Stomach (tissue), 9 donors: Measurements from ENCODE around the gene KCNG3. TPM values are rescaled to one million over a fixed set of nuclear protein-coding genes. Genes with fewer than 3 reads are reported as not detected.

Experiments
- DNase-seq, 2 donors: peaks; one replicate each; pipeline versions ENCODE4 v3.0.0 to v3.0.0-alpha.2; 2013 to 2019
- H3K27ac ChIP-seq, 5 donors: fragments of 200-600 bp in 4 of 5; sonication (generic) in 4 of 5; one replicate each; pipeline ENCODE4 v1.5.1; 2013 to 2019; ENCODE audit warnings: mild to moderate bottlenecking in 1 of 5, moderate library complexity in 1 of 5
- H3K27me3 ChIP-seq, 3 donors: fragments of 200-600 bp; sonication (generic); one replicate each; pipeline ENCODE4 v1.5.1; 2017 to 2019; ENCODE audit warnings: mixed run types in 1 of 3
- H3K36me3 ChIP-seq, 4 donors: fragments of 200-600 bp; sonication (generic); 1 replicate in 3 of 4; 2 replicates in 1 of 4; pipeline ENCODE4 v1.5.1; 2016 to 2019
- H3K4me1 ChIP-seq, 4 donors: fragments of 200-600 bp; sonication (generic); one replicate each; pipeline ENCODE4 v1.5.1; 2016 to 2019
- H3K4me3 ChIP-seq, 4 donors: fragments of 200-600 bp; sonication (generic) in 3 of 4; one replicate each; pipeline ENCODE4 v1.5.1; 2016 to 2019; ENCODE audit warnings: mild to moderate bottlenecking in 1 of 4
- H3K9me3 ChIP-seq, 4 donors: fragments of 200-600 bp; sonication (generic); one replicate each; pipeline ENCODE4 v1.5.1; 2016 to 2019
- CTCF ChIP-seq, 7 experiments: fragments of 450-650 bp in 4 of 7; fragments of 200-600 bp in 3 of 7; sonication (generic) in 3 of 7; IDR thresholded peaks; one replicate each; pipeline ENCODE4 v1.5.1; 2016 to 2019; ENCODE audit warnings: antibody characterized with exemption in 7 of 7, control low read depth in 2 of 7, mild to moderate bottlenecking in 1 of 7
- EP300 ChIP-seq: sonication (generic); formaldehyde crosslinking; IDR thresholded peaks from one replicate; pipeline ENCODE4 v1.6.1; 2017; ENCODE audit warnings: antibody characterized with exemption
- POLR2A ChIP-seq, 4 donors: fragments of 450-650 bp; IDR thresholded peaks; one replicate each; pipeline ENCODE4 v1.6.1; 2016; ENCODE audit warnings: antibody characterized with exemption in 4 of 4, control low read depth in 2 of 4, mild to moderate bottlenecking in 1 of 4, moderate library complexity in 1 of 4
- POLR2AphosphoS5 ChIP-seq, 3 donors: sonication (generic); formaldehyde crosslinking; IDR thresholded peaks; one replicate each; pipeline ENCODE4 v1.6.1; 2016; ENCODE audit warnings: antibody characterized with exemption in 3 of 3
- WGBS, 5 donors: extraction: QIAGEN DNeasy Blood & Tissue Kit in 3 of 5; methylation state at CpG; one replicate each; pipeline versions ENCODE4 v1.1.5 to v1.1.7; 2013 to 2018; 5-methylcytosine and 5-hydroxymethylcytosine counted together
- intact Hi-C: fragments of 100-400 bp; cut with DNase I; formaldehyde crosslinking; loops from one replicate; pipeline ENCODE4 v1.15.1; 2023; ENCODE audit warnings: low total_unique reads
- polyA plus RNA-seq, 3 donors: library from polyadenylated mRNA; stranded (reverse); fragments of 200-250 nt; gene quantifications; one replicate each; pipeline ENCODE4 v1.2.3, GENCODE V29; 2013
- total RNA-seq, 5 donors: library from RNA; depleted of rRNA; stranded (reverse); fragments of >200 nt; gene quantifications; one replicate each; pipeline versions ENCODE4 v1.1.0 to v1.2.3, GENCODE V29; 2014 to 2016
- donor health status: healthy with polysubstance abuse.
- donor health status: Bipolar disorder and iron deficiency.
- donor health status: healthy.

Gene KCNG3
- total and polyA plus RNA-seq, 8 donors = 0.43 to 55.3 (median 1.5) TPM; not detected in 5

DNA sequence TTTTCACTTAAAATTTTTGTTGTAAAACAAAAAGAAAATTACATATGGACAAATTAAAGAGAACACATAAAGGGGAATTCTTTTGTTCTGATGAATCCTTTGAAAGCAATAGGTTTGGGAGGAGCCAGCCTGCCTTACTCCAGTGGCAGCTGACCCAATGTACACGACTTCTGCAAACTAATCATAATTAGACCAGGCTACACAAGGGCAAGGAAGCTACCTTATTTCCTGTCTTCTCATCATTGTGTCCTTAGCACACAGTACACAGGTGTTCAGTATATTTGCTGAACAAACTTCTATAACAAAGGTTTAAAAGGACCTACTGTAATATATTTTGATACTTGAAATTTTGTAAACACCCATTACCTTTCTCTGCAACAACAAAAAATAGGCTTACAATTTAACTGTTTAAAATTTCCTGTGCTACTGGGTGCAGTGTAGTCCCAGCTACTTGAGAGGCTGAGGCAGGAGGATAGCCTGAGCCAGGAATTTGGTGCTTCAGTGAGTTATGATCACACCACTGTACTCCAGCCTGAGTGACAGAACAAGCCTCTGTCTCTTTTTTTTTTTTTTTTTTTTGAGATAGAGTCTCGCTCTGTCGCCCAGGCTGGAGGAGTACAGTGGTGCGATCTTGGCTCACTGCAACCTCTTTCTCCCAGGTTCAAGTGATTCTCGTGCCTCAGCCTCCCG lies 18.9 kb downstream of the KCNG3 start:
- intact Hi-C loops = no loop called here
- Histone ChIP-seq H3K36me3 (no peaks in the 10 kb centered on the region), H3K27ac (no peak overlapping the region), H3K4me1 (no peaks in the 10 kb centered on the region), H3K27me3 (no peaks in the 10 kb centered on the region), H3K4me3 (no peak overlapping the region), H3K9me3 (no peaks in the 10 kb centered on the region)
- no peak for DNase-seq
- TF ChIP-seq POLR2A (IDR thresholded peaks at IDR 0.05) (no peak), CTCF (IDR thresholded peaks at IDR 0.05) (no peak), POLR2AphosphoS5 (IDR thresholded peaks at IDR 0.05) (no peak), EP300 (no peak)
- WGBS, 5 donors = 73 to 80% (median 77%) methylated on average over 6 of the region's 6 CpGs

DNA sequence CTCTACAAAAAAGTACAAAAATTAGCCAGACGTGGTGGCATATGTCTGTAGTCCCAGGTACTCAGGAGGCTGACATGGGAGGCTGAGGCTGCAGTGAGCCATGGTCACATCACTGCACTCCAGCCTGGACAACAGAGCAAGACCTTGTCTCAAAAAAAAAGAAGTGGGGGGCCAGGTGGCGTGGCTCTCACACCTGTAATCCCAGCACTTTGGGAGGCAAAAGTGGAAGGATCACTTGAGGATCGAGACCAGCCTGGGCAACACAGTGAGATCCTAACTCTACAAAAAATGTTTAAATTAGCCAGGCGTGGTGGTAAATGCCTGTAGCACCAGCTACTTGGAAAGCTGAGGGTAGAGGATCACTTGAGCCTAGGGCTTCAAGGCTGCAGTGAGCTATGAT lies 23.1 kb downstream of the KCNG3 start:
- no peak for DNase-seq
- Histone ChIP-seq H3K9me3 (peaks cover 0 to 11% (median 7%) of the 10 kb centered on the region in 4 donors), H3K36me3 (no peaks in the 10 kb centered on the region), H3K27ac (no peak overlapping the region), H3K4me3 (no peak overlapping the region), H3K27me3 (no peaks in the 10 kb centered on the region), H3K4me1 (no peaks in the 10 kb centered on the region)
- WGBS, 5 donors = 78 to 85% (median 83%) methylated on average over 4 of the region's 4 CpGs
- intact Hi-C loops = no loop called here
- no peak for TF ChIP-seq POLR2AphosphoS5 (IDR thresholded peaks at IDR 0.05)
- no peak for TF ChIP-seq CTCF (IDR thresholded peaks at IDR 0.05)
- TF ChIP-seq EP300 = no peak
- TF ChIP-seq POLR2A (IDR thresholded peaks at IDR 0.05) = no peak

- peak in 1 of 2 donors; percentile 6 for DNase-seq
- Histone ChIP-seq H3K4me3 (no peak overlapping the region), H3K4me1 (no peaks in the 10 kb centered on the region), H3K27me3 (no peaks in the 10 kb centered on the region), H3K9me3 (peaks cover 0 to 11% (median 7%) of the 10 kb centered on the region in 4 donors), H3K27ac (no peak overlapping the region), H3K36me3 (no peaks in the 10 kb centered on the region)
- TF ChIP-seq CTCF (IDR thresholded peaks at IDR 0.05) (no peak), POLR2AphosphoS5 (IDR thresholded peaks at IDR 0.05) (no peak), POLR2A (IDR thresholded peaks at IDR 0.05) (no peak), EP300 (no peak)
- 50 to 64% (median 57%) methylated on average over 4 of the region's 4 CpGs for WGBS, 5 donors
- intact Hi-C loops = no loop called here
Observed at GRCh38 chr2:42464631-42465030, 29.2 kb downstream of the KCNG3 start.

- Histone ChIP-seq H3K4me3 (no peak overlapping the region), H3K9me3 (peaks cover 0 to 10% (median 6%) of the 10 kb centered on the region in 4 donors), H3K4me1 (no peaks in the 10 kb centered on the region), H3K36me3 (no peaks in the 10 kb centered on the region), H3K27me3 (no peaks in the 10 kb centered on the region), H3K27ac (no peak overlapping the region)
- no peak for TF ChIP-seq CTCF (IDR thresholded peaks at IDR 0.05)
- TF ChIP-seq EP300 = no peak
- no peak for TF ChIP-seq POLR2A (IDR thresholded peaks at IDR 0.05)
- no peak for TF ChIP-seq POLR2AphosphoS5 (IDR thresholded peaks at IDR 0.05)
- no peak for DNase-seq
- intact Hi-C loops = no loop called here
- 79 to 87% (median 83%) methylated on average over 6 of the region's 6 CpGs for WGBS, 5 donors
Observed at GRCh38 chr2:42463570-42463969, 30.2 kb downstream of the KCNG3 start.
